ENCODE measurements around the gene ASB6.
A peak's percentile ranks its signal among the peaks of the same experiment; 100 is the strongest.
"Not testable (repeated sequence)": the region's sequence is repeated elsewhere in the genome, so short reads cannot be mapped to it uniquely, and the experiment has no call there.

Gene ASB6

GRCh38 chr9:129666575-129666974 is 24.6 kb upstream of the ASB6 start:
- no peak for DNase-seq

GRCh38 chr9:129665814-129666520 is 24.0 kb upstream of the ASB6 start:
- no peak for DNase-seq

GRCh38 chr9:129665389-129665775 is 23.4 kb upstream of the ASB6 start, which contains the start of gene PRRX2:
Gene PRRX2 (plus strand): TSS chr9:129665647. CDS start chr9:129665868, 221 bp downstream.
- DNase-seq: peak; percentile 38

GRCh38 chr9:129664746-129665388 is 22.9 kb upstream of the ASB6 start:
- no peak for DNase-seq

GRCh38 chr9:129662239-129662638 is 20.3 kb upstream of the ASB6 start:
- not testable (repeated sequence) for DNase-seq

- DNase-seq: no peak
Observed at GRCh38 chr9:129661029-129661428, 19.1 kb upstream of the ASB6 start.

- DNase-seq: no peak
Observed at GRCh38 chr9:129656795-129657390, 14.9 kb upstream of the ASB6 start.

GRCh38 chr9:129655696-129656095 is 13.7 kb upstream of the ASB6 start:
- DNase-seq: no peak

- DNase-seq: no peak
Observed at GRCh38 chr9:129655154-129655553, 13.2 kb upstream of the ASB6 start.

GRCh38 chr9:129654554-129655040 is 12.6 kb upstream of the ASB6 start:
- DNase-seq: no peak

GRCh38 chr9:129653823-129654553 is 12.0 kb upstream of the ASB6 start:
- no peak for DNase-seq

GRCh38 chr9:129650680-129651235 is 8.8 kb upstream of the ASB6 start:
- no peak for DNase-seq

- no peak for DNase-seq
Observed at GRCh38 chr9:129649726-129650679, 8.1 kb upstream of the ASB6 start.

- no peak for DNase-seq
Observed at GRCh38 chr9:129648764-129649115, 6.8 kb upstream of the ASB6 start.

GRCh38 chr9:129648092-129648763 is 6.3 kb upstream of the ASB6 start:
- DNase-seq: no peak

- DNase-seq: no peak
Observed at GRCh38 chr9:129647635-129648034, 5.7 kb upstream of the ASB6 start.

- no peak for DNase-seq
Observed at GRCh38 chr9:129646654-129647053, 4.7 kb upstream of the ASB6 start.

- no peak for DNase-seq
Observed at GRCh38 chr9:129646252-129646651, 4.3 kb upstream of the ASB6 start.

GRCh38 chr9:129644902-129645301 is 3.0 kb upstream of the ASB6 start:
- DNase-seq: no peak

- no peak for DNase-seq
Observed at GRCh38 chr9:129644365-129644764, 2.4 kb upstream of the ASB6 start.

- DNase-seq: no peak
Observed at GRCh38 chr9:129643706-129644105, 1.8 kb upstream of the ASB6 start.
